GM12891 (cell line): ENCODE data around the gene JAZF1.
A peak's percentile ranks its signal among the peaks of the same experiment; 100 is the strongest.

Experiments
- DNase-seq: peaks from one replicate; pipeline ENCODE4 v3.0.0; 2011; ENCODE audit warnings: low spot score; ENCODE audit not compliant: insufficient read length
- FAIRE-seq: peaks from 2 replicates; lab custom pipeline; 2011; peaks lifted over from hg19 to GRCh38; lab: Jason Lieb, UNC
- PAX5 ChIP-seq: IDR thresholded peaks from 2 replicates; pipeline ENCODE4 v1.6.1; 2011; ENCODE audit warnings: low read length, moderate library complexity, mild to moderate bottlenecking; ENCODE audit not compliant: insufficient read depth, severe bottlenecking
- POLR2A ChIP-seq: IDR thresholded peaks from 2 replicates; pipeline ENCODE4 v1.6.1; 2011; ENCODE audit warnings: low read depth, low read length, control low read depth
- POLR2AphosphoS5 ChIP-seq: IDR thresholded peaks from 2 replicates; pipeline ENCODE4 v1.6.1; 2011; ENCODE audit warnings: low read depth, low read length, control low read depth
- POU2F2 ChIP-seq: IDR thresholded peaks from 2 replicates; pipeline ENCODE4 v1.6.1; 2011; ENCODE audit warnings: low read depth, mild to moderate bottlenecking, control low read depth, low read length, moderate library complexity
- SPI1 ChIP-seq: IDR thresholded peaks from 2 replicates; pipeline ENCODE4 v1.6.1; 2011; ENCODE audit warnings: low read depth, low read length, control low read depth
- TAF1 ChIP-seq: IDR thresholded peaks from 2 replicates; pipeline ENCODE4 v1.6.1; 2011; ENCODE audit warnings: low read depth, low read length, control low read depth

The JAZF1 gene

DNA sequence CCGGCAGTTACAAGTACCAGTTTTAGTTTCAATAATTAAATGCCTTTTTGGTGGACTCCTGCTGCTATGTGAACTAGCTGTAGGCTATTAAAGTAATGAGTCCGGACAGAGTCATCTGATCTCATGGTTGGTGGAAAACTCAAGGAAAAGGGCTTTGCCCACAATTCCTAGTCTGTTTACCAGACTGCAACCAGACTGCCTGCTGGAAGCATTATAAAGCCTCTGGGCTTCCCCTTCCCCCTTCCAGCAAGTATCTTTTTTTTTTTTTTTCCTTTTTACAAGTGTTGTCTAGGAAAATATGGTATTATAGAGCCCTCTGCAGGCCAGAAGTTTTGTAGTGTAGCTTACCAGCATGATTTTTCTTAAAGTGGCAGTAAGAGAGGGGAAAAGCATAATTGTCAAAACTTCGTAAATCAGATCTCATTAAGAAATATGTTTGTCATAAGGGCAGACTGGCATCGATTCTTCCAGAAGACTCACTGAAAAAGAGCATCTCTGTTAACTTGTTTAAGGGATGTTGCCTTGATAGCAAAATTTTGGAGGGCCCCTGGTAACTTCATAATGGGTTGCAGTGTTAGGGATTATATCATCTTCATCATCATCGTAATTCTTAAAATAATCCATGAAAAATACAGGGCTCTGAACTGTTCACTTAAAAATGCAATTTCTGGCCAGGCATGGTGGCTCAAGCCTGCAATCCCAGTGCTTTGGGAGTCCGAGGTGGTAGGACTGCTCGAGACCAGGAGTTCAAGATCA is 259.3 kb downstream of the JAZF1 start:
- TF ChIP-seq TAF1, result no peak
- TF ChIP-seq POU2F2, result no peak
- TF ChIP-seq PAX5, result no peak
- TF ChIP-seq SPI1, result no peak
- DNase-seq (peak; percentile 20), FAIRE-seq (no peak)

DNA sequence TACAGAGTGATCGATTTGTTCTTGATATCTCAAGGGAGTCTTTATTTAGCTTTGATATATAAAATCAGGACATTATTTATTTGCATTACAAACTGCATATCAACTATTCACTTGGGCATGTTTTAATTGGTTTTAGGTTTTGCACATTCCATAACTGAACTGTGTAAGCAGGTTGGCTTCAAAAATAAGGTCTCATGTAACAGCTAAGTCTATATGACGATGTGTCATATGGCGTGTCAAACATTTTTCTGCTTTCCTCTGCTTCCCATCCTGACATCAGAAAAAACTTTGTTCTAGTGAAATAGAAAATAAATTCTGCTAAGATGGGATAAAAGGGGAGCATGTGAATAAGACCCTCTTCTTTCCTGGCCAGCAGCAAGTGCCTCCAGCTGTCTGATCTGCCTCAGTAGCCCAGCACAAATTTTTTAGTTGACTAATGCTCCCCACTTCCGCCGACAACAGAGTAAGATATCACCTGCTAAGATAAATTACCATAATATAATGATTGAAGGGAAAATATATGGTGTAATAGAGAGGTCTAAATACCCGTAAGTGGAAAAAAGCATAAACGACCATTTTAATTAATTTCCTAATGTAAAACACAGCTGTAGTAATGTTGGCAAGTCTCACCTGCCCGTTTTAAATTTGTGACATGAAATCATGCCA is 260.2 kb downstream of the JAZF1 start:
- FAIRE-seq (no peak), DNase-seq (no peak)

GRCh38 chr7:27918503-27918902 is 262.1 kb downstream of the JAZF1 start:
- no peak for FAIRE-seq

More for the DNA sequence above, 260.2 kb downstream of the JAZF1 start:
- TF ChIP-seq POLR2AphosphoS5 (no peak), PAX5 (no peak), SPI1 (no peak), TAF1 (no peak), POU2F2 (no peak), POLR2A (no peak)

DNA sequence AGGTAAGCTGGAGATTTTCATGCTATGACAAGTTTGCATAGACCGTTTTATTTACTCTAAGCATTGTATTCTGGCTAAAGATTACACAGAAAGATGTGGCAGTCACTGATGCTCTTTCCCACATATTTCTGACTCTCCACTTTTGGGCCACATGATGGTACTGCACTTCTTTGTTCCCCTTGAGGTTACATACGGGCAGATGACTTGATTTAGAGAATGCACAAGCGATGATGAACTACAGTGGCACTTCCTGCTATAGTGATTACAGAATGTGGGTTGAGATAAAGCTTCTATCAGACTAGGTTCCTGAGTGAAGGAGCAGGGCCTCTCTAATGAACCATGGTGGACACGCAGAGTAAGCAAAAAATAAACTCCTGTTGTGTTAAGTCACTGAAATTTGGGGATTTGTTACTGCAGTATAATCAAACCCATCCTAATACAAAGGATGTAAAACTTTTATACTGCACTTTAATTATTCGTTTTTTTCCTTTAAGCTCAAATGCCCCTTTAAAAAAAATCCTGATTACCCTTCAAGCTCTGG is 262.8 kb downstream of the JAZF1 start:
- FAIRE-seq (peak; percentile 20), DNase-seq (no peak)
- TF ChIP-seq TAF1 (no peak), POLR2A (no peak), SPI1 (no peak)

More at GRCh38 chr7:27918503-27918902, 262.1 kb downstream of the JAZF1 start:
- TF ChIP-seq SPI1, result no peak
- no peak for TF ChIP-seq TAF1
- TF ChIP-seq POLR2AphosphoS5, result no peak
- no peak for TF ChIP-seq POU2F2
- TF ChIP-seq POLR2A, result no peak
- no peak for TF ChIP-seq PAX5
- no peak for DNase-seq

DNA sequence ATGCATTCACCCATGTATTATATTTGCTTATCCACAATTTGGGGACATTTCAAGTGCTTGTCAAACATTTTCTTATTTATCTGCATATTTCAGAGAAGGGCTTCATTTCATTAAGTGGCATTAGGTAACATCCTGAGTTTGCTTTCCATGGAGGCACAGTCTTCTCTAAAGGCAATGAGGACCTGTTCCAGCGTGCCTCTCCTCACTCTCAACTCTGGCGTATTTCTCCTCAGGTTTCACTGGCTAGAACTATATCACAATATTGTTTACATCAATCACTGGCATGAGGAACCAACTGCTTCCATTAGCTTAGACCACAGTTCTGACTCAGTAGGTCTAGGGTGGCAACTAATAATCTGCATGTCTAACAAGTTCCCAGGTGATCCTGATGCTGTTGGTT is 263.5 kb downstream of the JAZF1 start:
- no peak for FAIRE-seq
- TF ChIP-seq PAX5, result no peak
- TF ChIP-seq POLR2A, result no peak
- TF ChIP-seq TAF1, result no peak
- TF ChIP-seq POU2F2, result no peak
- no peak for TF ChIP-seq POLR2AphosphoS5
- no peak for TF ChIP-seq SPI1
- DNase-seq, result no peak

- TF ChIP-seq SPI1 (no peak), POU2F2 (no peak), POLR2AphosphoS5 (no peak), TAF1 (no peak), POLR2A (no peak), PAX5 (no peak)
- no peak for FAIRE-seq
Observed at GRCh38 chr7:27916372-27916771, 264.2 kb downstream of the JAZF1 start.

DNA sequence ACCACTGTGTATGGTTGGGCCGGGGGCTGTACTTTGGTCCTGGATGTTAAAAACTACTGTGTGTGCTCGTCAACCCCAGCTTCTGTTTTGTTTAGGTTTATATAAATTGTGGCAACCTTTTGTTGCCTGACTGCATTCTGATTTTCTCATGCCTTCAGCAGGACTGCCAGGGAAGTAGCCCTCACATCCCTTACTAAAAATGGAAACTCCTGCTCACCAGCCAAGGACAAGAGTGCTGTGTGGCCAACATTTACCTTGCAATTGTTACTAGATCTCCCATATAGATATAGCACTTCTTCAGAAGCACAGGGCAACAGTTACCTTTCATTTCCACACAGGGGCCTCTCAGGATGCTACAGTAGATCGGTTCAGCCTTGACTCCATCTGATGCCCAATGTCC is 266.2 kb downstream of the JAZF1 start:
- FAIRE-seq, result no peak
- DNase-seq, result no peak
- no peak for TF ChIP-seq SPI1
- TF ChIP-seq PAX5, result no peak
- no peak for TF ChIP-seq POU2F2
- no peak for TF ChIP-seq POLR2A
- TF ChIP-seq POLR2AphosphoS5, result no peak
- no peak for TF ChIP-seq TAF1

More at GRCh38 chr7:27916372-27916771, 264.2 kb downstream of the JAZF1 start:
- no peak for DNase-seq

GRCh38 chr7:27912751-27913150 is 267.8 kb downstream of the JAZF1 start:
- TF ChIP-seq POLR2A (no peak), POU2F2 (no peak), PAX5 (no peak), SPI1 (no peak), TAF1 (no peak), POLR2AphosphoS5 (no peak)
- DNase-seq, result no peak
- no peak for FAIRE-seq

DNA sequence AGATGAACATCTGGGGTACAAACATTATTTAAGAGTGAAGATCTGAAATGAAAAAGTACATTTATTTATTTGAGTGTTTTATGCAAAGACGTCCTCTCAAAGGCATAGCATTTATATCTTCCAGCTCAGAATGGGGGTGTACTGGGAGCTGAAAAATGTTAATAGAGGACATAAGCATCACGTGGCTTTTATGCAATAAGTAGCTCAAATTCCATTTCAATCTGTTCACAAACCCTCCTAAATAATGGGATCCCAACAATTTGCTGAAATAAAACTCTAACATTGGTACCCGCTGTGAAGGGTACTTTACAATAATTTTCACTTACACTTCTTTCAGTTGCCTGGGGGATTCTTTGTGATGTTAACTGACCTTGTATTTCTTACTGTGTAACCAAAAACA is 268.7 kb downstream of the JAZF1 start:
- no peak for FAIRE-seq
- no peak for DNase-seq
- no peak for TF ChIP-seq TAF1

DNA sequence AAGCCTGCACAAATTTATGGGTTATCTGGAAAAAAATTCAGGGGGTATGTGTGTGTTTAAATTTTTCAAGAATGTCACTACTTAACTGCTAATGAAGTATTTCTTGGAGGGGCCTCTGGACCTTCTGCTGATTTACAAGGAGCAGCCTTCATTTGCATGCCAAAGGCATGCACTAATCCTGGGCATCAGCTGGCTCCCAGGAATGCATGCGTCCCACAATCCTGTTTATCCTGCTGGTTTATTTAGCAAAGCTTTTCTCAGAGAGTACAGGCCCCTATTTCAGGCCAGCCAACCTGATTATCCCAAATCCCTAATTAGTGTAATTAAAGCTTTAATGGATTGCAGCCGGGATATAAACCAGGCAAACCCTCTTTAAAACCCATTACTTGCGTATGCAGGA is 270.3 kb downstream of the JAZF1 start:
- FAIRE-seq (no peak), DNase-seq (no peak)
- TF ChIP-seq POLR2A (no peak), POLR2AphosphoS5 (no peak), PAX5 (no peak), SPI1 (no peak), TAF1 (no peak)
